NCI-H2107 (cell line): Measurements from ENCODE around the gene EXOC4.

Source experiments
- DNase-seq: peaks from one replicate; lab custom pipeline; 2025; lab: John Stamatoyannopoulos, UW

EXOC4 gene

GRCh38 chr7:133491846-133492652 lies 239.2 kb downstream of the EXOC4 start:
- no peak for DNase-seq

GRCh38 chr7:133497061-133497460 lies 244.2 kb downstream of the EXOC4 start:
- no peak for DNase-seq

- DNase-seq: no peak
Observed at GRCh38 chr7:133501771-133502170, 248.9 kb downstream of the EXOC4 start.

GRCh38 chr7:133502498-133502897 lies 249.6 kb downstream of the EXOC4 start:
- no peak for DNase-seq

GRCh38 chr7:133502972-133503371 lies 250.1 kb downstream of the EXOC4 start:
- DNase-seq: no peak

- DNase-seq: no peak
Observed at GRCh38 chr7:133504825-133505224, 251.9 kb downstream of the EXOC4 start.

- DNase-seq: no peak
Observed at GRCh38 chr7:133509822-133510221, 256.9 kb downstream of the EXOC4 start.

- no peak for DNase-seq
Observed at GRCh38 chr7:133510326-133511055, 257.6 kb downstream of the EXOC4 start.

- no peak for DNase-seq
Observed at GRCh38 chr7:133511252-133511651, 258.4 kb downstream of the EXOC4 start.

GRCh38 chr7:133511708-133512107 lies 258.8 kb downstream of the EXOC4 start:
- no peak for DNase-seq

- DNase-seq: no peak
Observed at GRCh38 chr7:133512560-133512959, 259.7 kb downstream of the EXOC4 start.

GRCh38 chr7:133513608-133514007 lies 260.7 kb downstream of the EXOC4 start:
- DNase-seq: no peak

GRCh38 chr7:133514551-133514950 lies 261.7 kb downstream of the EXOC4 start:
- DNase-seq: no peak

GRCh38 chr7:133517766-133518165 lies 264.9 kb downstream of the EXOC4 start:
- no peak for DNase-seq

GRCh38 chr7:133518718-133519117 lies 265.8 kb downstream of the EXOC4 start:
- DNase-seq: no peak

- DNase-seq: no peak
Observed at GRCh38 chr7:133520248-133520647, 267.4 kb downstream of the EXOC4 start.

GRCh38 chr7:133522501-133522900 lies 269.6 kb downstream of the EXOC4 start:
- no peak for DNase-seq

- no peak for DNase-seq
Observed at GRCh38 chr7:133528796-133529195, 275.9 kb downstream of the EXOC4 start.

GRCh38 chr7:133529861-133530260 lies 277.0 kb downstream of the EXOC4 start:
- no peak for DNase-seq

- DNase-seq: no peak
Observed at GRCh38 chr7:133530682-133531081, 277.8 kb downstream of the EXOC4 start.

GRCh38 chr7:133534816-133535215 lies 281.9 kb downstream of the EXOC4 start:
- no peak for DNase-seq

- no peak for DNase-seq
Observed at GRCh38 chr7:133535308-133535707, 282.4 kb downstream of the EXOC4 start.

GRCh38 chr7:133536450-133536849 lies 283.6 kb downstream of the EXOC4 start:
- DNase-seq: no peak
